IMR-90 (cell line): ENCODE measurements around the gene CEP63. TPM values are rescaled to one million over a fixed set of nuclear protein-coding genes. Genes with fewer than 3 reads are reported as not detected.
A peak's percentile ranks its signal among the peaks of the same experiment; 100 is the strongest.

ENCODE experiments used
- ATAC-seq: fragments of 200-7000 bp; cut with Tn5 transposase; 2 replicates; pipeline ENCODE4 v1.9.1; 2020; ENCODE audit warnings: low read depth, mild to moderate bottlenecking, moderate library complexity
- BruUV-seq: library from RNA; stranded (reverse); fragments of 400-500 nt; replicated peaks from 2 replicates; lab custom pipeline; 2021; lab: Mats Ljungman, UMichigan
- CTCF ChIA-PET: fragments of 300-600 bp; formaldehyde crosslinking; extraction: SDS; loops from one replicate; lab custom pipeline; 2021; ENCODE audit warnings: antibody characterized with exemption; lab: Yijun Ruan, JAX
- POLR2A ChIA-PET: fragments of 300-600 bp; sonication (Branson Sonifier 250); formaldehyde crosslinking; loops from one replicate; lab custom pipeline; 2022; ENCODE audit warnings: antibody characterized with exemption; ENCODE audit not compliant: unreplicated experiment; lab: Charles Lee
- DNase-seq: peaks from one replicate; pipeline ENCODE4 v3.0.0; 2013
- H2AFZ ChIP-seq: replicated peaks from 2 replicates; pipeline ENCODE3; 2013; ENCODE audit warnings: low read length, mild to moderate bottlenecking; ENCODE audit not compliant: poor library complexity
- H2AK5ac ChIP-seq: 2 replicates; pipeline ENCODE4 v1.6.1; 2013; ENCODE audit warnings: low read depth, low read length, inconsistent platforms
- H2AK9ac ChIP-seq: replicated peaks from 2 replicates; pipeline ENCODE3; 2013; ENCODE audit warnings: mild to moderate bottlenecking, low read depth, low read length, moderate library complexity; ENCODE audit not compliant: poor library complexity
- H2BK120ac ChIP-seq: 2 replicates; pipeline ENCODE4 v1.6.1; 2013; ENCODE audit warnings: low read depth, low read length, inconsistent platforms
- H2BK15ac ChIP-seq: 3 replicates; pipeline ENCODE4 v1.6.1; 2013; ENCODE audit warnings: low read depth, low read length, inconsistent platforms
- H2BK20ac ChIP-seq: 2 replicates; pipeline ENCODE4 v1.6.1; 2013; ENCODE audit warnings: low read depth, mild to moderate bottlenecking, inconsistent platforms, low read length, moderate library complexity
- H2BK5ac ChIP-seq: 2 replicates; pipeline ENCODE4 v1.6.1; 2013; ENCODE audit warnings: mild to moderate bottlenecking, low read depth, low read length, inconsistent platforms; ENCODE audit not compliant: poor library complexity, severe bottlenecking
- H3K14ac ChIP-seq: replicated peaks from 2 replicates; pipeline ENCODE4 v1.6.1; 2013; ENCODE audit warnings: low read depth, low read length, inconsistent platforms
- H3K18ac ChIP-seq: 2 replicates; pipeline ENCODE4 v1.6.1; 2013; ENCODE audit warnings: low read depth, low read length, control low read depth
- H3K23ac ChIP-seq: 2 replicates; pipeline ENCODE4 v1.6.1; 2013; ENCODE audit warnings: low read depth, low read length, inconsistent platforms
- H3K27ac ChIP-seq: 2 replicates; pipeline ENCODE4 v1.5.1; 2013; ENCODE audit warnings: mild to moderate bottlenecking, control low read depth, low read length; ENCODE audit not compliant: insufficient read depth
- H3K27me3 ChIP-seq: 2 replicates; pipeline ENCODE4 v1.6.1; 2013; ENCODE audit warnings: low read length; ENCODE audit not compliant: control insufficient read depth, insufficient read depth
- H3K36me3 ChIP-seq: 2 replicates; pipeline ENCODE4 v1.6.1; 2013; ENCODE audit warnings: low read length, mixed read lengths; ENCODE audit not compliant: control insufficient read depth, insufficient read depth
- H3K4ac ChIP-seq: 2 replicates; pipeline ENCODE4 v1.6.1; 2013; ENCODE audit warnings: low read depth, low read length, inconsistent platforms
- H3K4me1 ChIP-seq: 2 replicates; pipeline ENCODE4 v1.6.1; 2013; ENCODE audit warnings: low read length, mixed read lengths; ENCODE audit not compliant: control insufficient read depth, insufficient read depth
- H3K4me2 ChIP-seq: 2 replicates; pipeline ENCODE4 v1.6.1; 2013; ENCODE audit warnings: low read depth, mild to moderate bottlenecking, control low read depth, low read length, moderate library complexity
- H3K4me3 ChIP-seq: 2 replicates; pipeline ENCODE4 v1.5.1; 2013; ENCODE audit warnings: low read depth, mild to moderate bottlenecking, control low read depth, low read length, moderate library complexity; ENCODE audit not compliant: insufficient read depth
- H3K56ac ChIP-seq: 2 replicates; pipeline ENCODE4 v1.6.1; 2013; ENCODE audit warnings: low read length, inconsistent platforms; ENCODE audit not compliant: insufficient read depth; ENCODE audit errors: extremely low read depth
- H3K79me1 ChIP-seq, 2 experiments: 2 replicates each; pipeline ENCODE4 v1.6.1; 2013; ENCODE audit warnings: low read length in 2 of 2, inconsistent platforms in 1 of 2, low read depth in 1 of 2
- H3K9ac ChIP-seq: 2 replicates; pipeline ENCODE4 v1.6.1; 2013; ENCODE audit warnings: low read depth, low read length, control low read depth
- H3K9me1 ChIP-seq: 2 replicates; pipeline ENCODE4 v1.6.1; 2013; ENCODE audit warnings: low read length, inconsistent platforms; ENCODE audit not compliant: insufficient read depth
- H3K9me3 ChIP-seq: 2 replicates; pipeline ENCODE4 v1.6.1; 2013; ENCODE audit warnings: low read length; ENCODE audit not compliant: control insufficient read depth, insufficient read depth
- H4K20me1 ChIP-seq: 2 replicates; pipeline ENCODE4 v1.6.1; 2013; ENCODE audit warnings: low read length, inconsistent platforms; ENCODE audit not compliant: insufficient read depth
- H4K5ac ChIP-seq: 2 replicates; pipeline ENCODE4 v1.6.1; 2013; ENCODE audit warnings: mild to moderate bottlenecking, low read depth, low read length, control low read depth
- H4K8ac ChIP-seq, 2 experiments: 2 replicates each; pipeline ENCODE4 v1.6.1; 2013; ENCODE audit warnings: low read depth in 2 of 2, low read length in 2 of 2, control low read depth in 1 of 2, inconsistent platforms in 1 of 2
- H4K91ac ChIP-seq: 2 replicates; pipeline ENCODE4 v1.6.1; 2013; ENCODE audit warnings: low read depth, low read length, inconsistent platforms; ENCODE audit not compliant: insufficient read depth
- BHLHE40 ChIP-seq: fragments of 150-350 bp; IDR thresholded peaks from 2 replicates; pipeline ENCODE4 v1.6.1; 2016; ENCODE audit warnings: mild to moderate bottlenecking, low read depth, low read length
- CEBPB ChIP-seq: IDR thresholded peaks from 2 replicates; pipeline ENCODE4 v1.6.1; 2012; ENCODE audit warnings: low read depth, low read length, improper control_type of control experiment
- CHD1 ChIP-seq: IDR thresholded peaks from 2 replicates; pipeline ENCODE4 v1.6.1; 2012; ENCODE audit warnings: low read depth, low read length, improper control_type of control experiment
- CTCF ChIP-seq: conservative IDR thresholded peaks from 2 replicates; pipeline ENCODE4 v1.5.1; 2012; ENCODE audit warnings: mild to moderate bottlenecking, low read depth, low read length, improper control_type of control experiment
- ELK1 ChIP-seq: fragments of 150-350 bp; IDR thresholded peaks from 2 replicates; pipeline ENCODE4 v1.6.1; 2016; ENCODE audit warnings: low read depth, mild to moderate bottlenecking, low read length, moderate library complexity, borderline replicate concordance
- FOS ChIP-seq: fragments of 150-350 bp; IDR thresholded peaks from 2 replicates; pipeline ENCODE4 v1.6.1; 2016; ENCODE audit warnings: low read depth, low read length
- MAFK ChIP-seq: IDR thresholded peaks from 2 replicates; pipeline ENCODE4 v1.6.1; 2012; ENCODE audit warnings: low read depth, low read length, improper control_type of control experiment
- NFE2L2 ChIP-seq: fragments of 150-350 bp; IDR thresholded peaks from 2 replicates; pipeline ENCODE4 v1.6.1; 2016; ENCODE audit warnings: low read depth, mild to moderate bottlenecking, low read length
- POLR2A ChIP-seq: IDR thresholded peaks from 2 replicates; pipeline ENCODE4 v1.6.1; 2012; ENCODE audit warnings: mild to moderate bottlenecking, low read depth, low read length
- RAD21 ChIP-seq: IDR thresholded peaks from 2 replicates; pipeline ENCODE4 v1.6.1; 2012; ENCODE audit warnings: low read length, improper control_type of control experiment
- RCOR1 ChIP-seq: IDR thresholded peaks from 2 replicates; pipeline ENCODE4 v1.6.1; 2012; ENCODE audit warnings: mild to moderate bottlenecking, low read length, improper control_type of control experiment; ENCODE audit not compliant: insufficient replicate concordance
- RFX5 ChIP-seq: IDR thresholded peaks from 2 replicates; pipeline ENCODE4 v1.8.0; 2012; ENCODE audit warnings: low read depth, mild to moderate bottlenecking, low read length, moderate library complexity
- SMC3 ChIP-seq: fragments of 150-350 bp; IDR thresholded peaks from 2 replicates; pipeline ENCODE4 v1.6.1; 2016; ENCODE audit warnings: low read depth, mild to moderate bottlenecking, antibody characterized with exemption, low read length, moderate library complexity
- USF2 ChIP-seq: fragments of 150-350 bp; IDR thresholded peaks from 2 replicates; pipeline ENCODE4 v1.6.1; 2017; ENCODE audit warnings: mild to moderate bottlenecking, antibody characterized with exemption, low read length, low read depth
- WGBS, 2 experiments: methylation state at CpG; one replicate each; pipeline versions ENCODE4 v1.1.5 to v1.1.7; 2013; ENCODE audit warnings: missing lambda C conversion rate in 2 of 2; ENCODE audit not compliant: insufficient read length in 1 of 2; ENCODE audit errors: extremely low coverage in 2 of 2; 5-methylcytosine and 5-hydroxymethylcytosine counted together
- dilution Hi-C: fragments of 300-500 bp; cut with HindIII; formaldehyde crosslinking; loops from one replicate; pipeline ENCODE4 v1.14.3; 2018; ENCODE audit warnings: low sequenced_read_pairs; ENCODE audit not compliant: unreplicated experiment
- in situ Hi-C: fragments of 300-500 bp; cut with MboI; formaldehyde crosslinking; loops from 3 replicates; pipeline ENCODE4 v1.14.3; 2019; ENCODE audit warnings: low sequenced_read_pairs, inconsistent platforms, mixed read lengths
- intact Hi-C: fragments of 100-400 bp; cut with micrococcal nuclease; formaldehyde crosslinking; loops from 2 replicates; pipeline ENCODE4 v1.10.0; 2022
- polyA plus RNA-seq, 3 experiments: library from polyadenylated mRNA; depleted of rRNA; stranded (reverse); fragments of >200 nt; gene quantifications; 2 replicates each; pipeline ENCODE4 v1.2.3, GENCODE V29; 2012; ENCODE audit warnings: low replicate concordance in 1 of 3
- total RNA-seq: library from RNA; depleted of rRNA; stranded (reverse); fragments of >200 nt; gene quantifications from 2 replicates; pipeline ENCODE4 v1.2.3, GENCODE V29; 2012

CEP63 gene
- total and polyA plus RNA-seq, 2 of the 4 experiments (the other 2 are of a cell fraction): 6.5 to 9.1 TPM

GRCh38 chr3:134437211-134437752 is 48.6 kb upstream of the CEP63 start (continued):
- TF ChIP-seq CEBPB: no peak

- DNase-seq (peak; percentile 54), ATAC-seq (no peak; the same call in 1 of the 2 replicates)
- ChIA-PET POLR2A (interaction anchor here (0.9 kb wide), 1 partner anchor 77 kb away, joined by 3 read pairs; no protein-coding TSS in a partner anchor), CTCF (no interaction called here)
- in situ Hi-C loops (no loop called here), dilution Hi-C loops (no loop called here), intact Hi-C loops (no loop called here)
- Histone ChIP-seq H3K9me3 (no peaks in the 10 kb centered on the region), H4K20me1 (no peaks in the 10 kb centered on the region), H3K4me3 (no peak overlapping the region), H2AFZ (no peak overlapping the region), H3K56ac (no peak overlapping the region), H4K5ac (no peak overlapping the region), H2BK20ac (no peak overlapping the region), H2AK5ac (no peak overlapping the region), H3K9me1 (peaks cover 6% of the 10 kb centered on the region; the same call in 1 of the 2 replicates), H3K14ac (no peak overlapping the region), H3K4ac (no peak overlapping the region), H3K23ac (no peak overlapping the region), H4K91ac (no peak overlapping the region), H2AK9ac (no peak overlapping the region), H2BK120ac (0 out of 2 replicates have a peak overlapping the region, but pooled peaks have one; percentile 78), H3K27ac (no peak overlapping the region), H3K79me1 (no peaks in the 10 kb centered on the region), H3K9ac (no peak overlapping the region), H3K4me2 (no peak overlapping the region), H4K8ac (no peak overlapping the region; a peak in 1 of 4 replicates), H3K27me3 (no peaks in the 10 kb centered on the region), H2BK5ac (no peak overlapping the region), H3K36me3 (no peaks in the 10 kb centered on the region), H2BK15ac (0 out of 3 replicates have a peak overlapping the region, but pooled peaks have one; percentile 96), H3K4me1 (peaks cover 3% of the 10 kb centered on the region), H3K18ac (no peak overlapping the region)
- BruUV-seq: no TSS peak
- WGBS, 2 experiments: no CpG with 5 or more reads among the region's 1 CpG
- TF ChIP-seq RFX5 (no peak), MAFK (no peak), POLR2A (no peak), ELK1 (no peak), SMC3 (no peak), FOS (no peak), RAD21 (no peak), CTCF (no peak), CEBPB (no peak), CHD1 (no peak), NFE2L2 (no peak), RCOR1 (no peak), USF2 (no peak), BHLHE40 (no peak)
These were observed 44.5 kb upstream of the CEP63 start for GRCh38 chr3:134441321-134441720.
